Measurements from ENCODE around the gene NR4A2.

GRCh38 chr2:156356014-156356754 lies 23.7 kb upstream of the NR4A2 start:
- TF ChIP-seq CTCF (IDR thresholded peaks at IDR 0.05) = no peak
- TF ChIP-seq POLR2A (IDR thresholded peaks at IDR 0.05; ENCODE audit: low read depth) = no peak
- TF ChIP-seq POLR2AphosphoS5 (IDR thresholded peaks at IDR 0.05) = no peak
- TF ChIP-seq EP300 (IDR thresholded peaks at IDR 0.05) = no peak

All from esophagus muscularis mucosa (tissue), 4 donors.